ENCODE measurements around the gene RNASEH2B.

Gene RNASEH2B, protein sequence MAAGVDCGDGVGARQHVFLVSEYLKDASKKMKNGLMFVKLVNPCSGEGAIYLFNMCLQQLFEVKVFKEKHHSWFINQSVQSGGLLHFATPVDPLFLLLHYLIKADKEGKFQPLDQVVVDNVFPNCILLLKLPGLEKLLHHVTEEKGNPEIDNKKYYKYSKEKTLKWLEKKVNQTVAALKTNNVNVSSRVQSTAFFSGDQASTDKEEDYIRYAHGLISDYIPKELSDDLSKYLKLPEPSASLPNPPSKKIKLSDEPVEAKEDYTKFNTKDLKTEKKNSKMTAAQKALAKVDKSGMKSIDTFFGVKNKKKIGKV

DNA sequence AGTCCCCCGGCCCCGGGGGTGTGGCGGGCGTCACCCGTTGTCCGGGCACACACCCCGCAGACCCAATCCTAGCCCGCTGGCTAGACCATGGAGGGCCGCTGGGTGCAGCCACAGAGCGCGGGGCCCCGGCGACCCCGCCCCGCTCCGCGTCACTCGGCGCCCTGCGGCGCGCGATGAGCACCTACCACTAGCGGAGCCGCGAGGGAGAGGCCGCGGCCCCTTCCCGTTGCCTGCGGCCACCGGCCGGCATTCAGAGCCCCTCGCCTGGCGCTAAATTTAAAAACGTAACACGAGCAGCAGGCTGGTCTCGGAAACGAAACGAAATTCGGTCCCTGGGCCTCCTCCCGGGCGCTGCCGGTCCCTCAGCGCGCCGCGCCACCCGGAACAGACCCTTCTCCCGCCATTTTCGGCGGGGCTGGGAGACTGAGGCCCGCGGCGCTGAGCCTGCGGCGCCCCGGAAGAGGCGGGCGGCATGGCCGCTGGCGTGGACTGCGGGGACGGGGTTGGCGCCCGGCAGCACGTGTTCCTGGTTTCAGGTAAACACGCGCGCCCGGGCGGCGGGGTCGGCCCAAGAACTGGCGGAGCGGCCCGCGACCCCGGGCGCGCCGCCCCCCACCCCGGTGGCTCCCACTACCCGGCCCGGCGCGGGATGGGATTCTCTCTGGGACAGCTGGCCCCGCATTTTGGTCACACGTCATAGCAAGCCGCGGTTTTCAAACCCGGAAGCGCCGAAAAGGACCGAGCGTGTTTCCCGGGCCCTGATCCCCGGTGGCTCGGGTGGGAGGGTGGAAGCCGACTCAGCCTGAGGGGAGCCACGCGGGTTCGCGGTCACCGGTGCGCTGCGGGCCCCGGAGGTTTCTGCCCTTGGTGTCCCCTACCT lies at the start of gene RNASEH2B:
Gene RNASEH2B, plus strand, starts transcription at position 187 of the 880 bp plus-strand sequence. Its CDS starts 286 bp downstream, at position 473.
- DNase-seq: peak in 51 of 56 donors; percentile 9 to 81 (median 57)

DNA sequence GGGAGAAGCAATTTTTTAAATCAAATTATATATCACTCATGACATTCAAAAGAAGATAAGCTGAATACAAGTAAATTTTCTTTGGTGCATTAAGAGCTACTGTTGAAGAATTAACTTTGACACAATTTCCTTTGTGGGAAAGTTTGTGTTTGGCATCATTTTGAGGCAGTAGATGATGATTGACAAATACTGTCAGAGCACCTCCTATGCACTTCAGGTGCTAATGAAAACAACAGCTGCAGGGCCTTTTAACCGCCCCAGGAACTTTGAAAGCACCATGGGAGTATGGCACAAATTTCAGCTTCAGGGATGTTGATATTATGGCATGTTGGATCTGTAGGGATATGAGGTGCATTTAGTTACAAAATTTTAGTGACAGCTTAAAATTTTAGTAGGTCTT lies 45.1 kb upstream of the RNASEH2B start:
- no peak for DNase-seq

GRCh38 chr13:50866817-50867636 lies 42.6 kb upstream of the RNASEH2B start:
- DNase-seq: no peak

GRCh38 chr13:50867637-50867945 lies 42.0 kb upstream of the RNASEH2B start:
- DNase-seq: no peak

- no peak for DNase-seq
Observed at GRCh38 chr13:50871405-50871804, 38.2 kb upstream of the RNASEH2B start.

DNA sequence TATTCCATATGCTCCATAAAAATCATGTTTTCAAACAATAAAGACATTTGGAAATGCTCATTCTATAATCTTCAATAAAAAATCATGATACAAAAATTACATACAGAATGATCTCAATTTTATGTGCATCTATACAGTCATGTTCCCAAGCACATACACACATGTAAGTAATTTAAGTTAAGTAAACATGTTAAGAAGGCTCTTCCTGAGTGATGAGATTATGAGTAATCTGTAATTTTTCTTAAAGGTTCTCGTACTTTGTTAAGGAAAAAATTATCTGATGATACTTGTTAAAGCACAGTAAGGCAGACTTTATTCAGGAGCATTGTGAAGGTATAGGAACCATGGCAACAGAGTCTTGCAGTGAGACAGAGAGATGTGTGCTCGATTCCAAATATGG lies 36.1 kb upstream of the RNASEH2B start:
- no peak for DNase-seq

DNA sequence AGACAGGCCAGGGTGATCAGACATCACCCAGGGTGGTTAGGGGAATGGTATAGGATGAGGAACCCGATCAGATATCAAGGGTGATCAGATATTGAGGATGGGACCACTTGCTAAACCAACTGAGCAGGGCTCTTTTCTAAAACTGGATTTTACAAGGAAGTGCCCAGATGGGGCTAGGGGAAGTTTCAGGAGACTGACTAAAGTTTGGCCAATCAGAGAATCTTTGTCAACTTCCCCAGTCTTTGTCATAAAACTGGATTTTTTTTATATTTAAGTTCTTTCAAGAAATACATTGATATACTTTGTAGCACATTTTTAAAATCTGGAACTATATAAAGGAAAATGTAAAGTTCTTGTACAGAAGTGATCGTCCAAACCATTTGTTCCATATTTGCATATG lies 35.6 kb upstream of the RNASEH2B start:
- DNase-seq: no peak

- no peak for DNase-seq
Observed at GRCh38 chr13:50882816-50883435, 26.7 kb upstream of the RNASEH2B start.

DNA sequence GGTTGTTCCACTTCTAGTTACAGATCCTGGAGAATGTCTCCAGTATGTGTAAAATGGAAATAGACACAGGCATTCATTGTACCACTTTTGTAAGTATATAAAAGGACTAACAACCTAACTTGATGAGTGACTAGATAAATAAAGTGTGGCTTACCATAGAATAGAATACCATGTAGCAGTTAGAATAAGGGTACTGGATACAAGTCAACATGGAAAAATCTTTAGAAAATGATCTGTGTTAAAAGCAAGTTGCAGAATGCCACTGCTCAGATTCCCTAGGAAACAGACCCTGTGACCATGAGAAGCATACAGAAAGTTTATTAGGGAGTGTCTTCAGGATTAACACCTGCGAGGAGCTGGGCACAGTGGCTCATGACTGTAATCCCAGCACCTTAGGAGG lies 25.9 kb upstream of the RNASEH2B start:
- no peak for DNase-seq

DNA sequence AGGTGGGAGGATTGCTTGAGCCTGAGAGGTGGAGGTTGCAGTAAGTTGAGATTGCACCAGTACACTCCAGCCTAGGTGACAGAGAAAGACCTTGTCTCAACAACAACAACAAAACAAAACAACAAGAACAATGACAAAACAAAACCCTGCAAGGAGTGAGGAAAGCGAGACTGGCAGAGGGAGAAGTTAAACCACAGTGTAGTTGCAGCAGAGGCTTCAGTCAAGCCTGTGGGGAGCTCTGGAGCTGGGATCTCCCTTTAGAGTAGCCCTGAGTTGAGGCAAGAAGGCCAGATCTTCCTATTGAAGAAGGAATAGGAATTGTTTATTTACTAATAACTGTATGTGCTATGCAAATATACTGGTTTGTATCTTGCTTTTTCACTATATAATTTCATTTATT lies 25.3 kb upstream of the RNASEH2B start:
- no peak for DNase-seq

GRCh38 chr13:50887151-50887550 lies 22.4 kb upstream of the RNASEH2B start:
- no peak for DNase-seq

DNA sequence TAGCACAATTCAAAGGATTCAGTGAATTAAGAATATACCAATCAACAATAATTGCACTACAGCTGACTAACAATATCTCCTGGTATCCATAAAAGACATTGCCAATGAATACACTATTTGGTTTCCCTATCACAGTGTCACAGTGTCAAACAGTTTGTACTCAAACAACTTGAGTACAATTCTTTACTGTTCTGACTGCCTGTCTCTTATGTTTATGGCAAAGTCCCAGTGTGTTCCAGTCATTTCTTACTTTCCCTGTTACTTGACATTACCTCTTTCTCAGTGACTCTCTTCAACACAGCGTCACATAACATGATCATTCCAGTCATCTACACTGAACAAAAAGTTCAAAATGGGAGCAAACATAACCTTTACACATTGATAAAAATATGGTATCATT lies 21.2 kb upstream of the RNASEH2B start:
- no peak for DNase-seq

- DNase-seq: no peak
Observed at GRCh38 chr13:50889317-50889716, 20.3 kb upstream of the RNASEH2B start.

DNA sequence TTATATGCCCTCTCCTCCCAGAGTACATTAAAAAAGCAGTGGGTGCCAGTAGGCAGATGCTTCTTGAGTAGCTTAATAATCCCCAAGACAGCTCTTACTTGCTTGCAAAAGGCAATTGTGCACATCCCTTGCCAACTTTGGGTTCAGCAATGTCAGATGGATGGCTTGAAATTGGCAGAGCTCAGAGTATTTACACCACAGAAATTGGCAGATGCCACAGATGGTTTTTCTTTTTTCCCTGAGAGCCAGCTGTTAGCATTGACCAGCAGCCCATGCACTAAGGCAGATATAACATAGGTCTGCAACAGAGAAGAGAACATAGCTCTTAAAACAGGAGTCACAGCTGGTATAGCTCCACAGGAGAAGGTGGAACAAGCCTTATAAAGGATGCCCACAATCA lies 18.4 kb upstream of the RNASEH2B start:
- no peak for DNase-seq

DNA sequence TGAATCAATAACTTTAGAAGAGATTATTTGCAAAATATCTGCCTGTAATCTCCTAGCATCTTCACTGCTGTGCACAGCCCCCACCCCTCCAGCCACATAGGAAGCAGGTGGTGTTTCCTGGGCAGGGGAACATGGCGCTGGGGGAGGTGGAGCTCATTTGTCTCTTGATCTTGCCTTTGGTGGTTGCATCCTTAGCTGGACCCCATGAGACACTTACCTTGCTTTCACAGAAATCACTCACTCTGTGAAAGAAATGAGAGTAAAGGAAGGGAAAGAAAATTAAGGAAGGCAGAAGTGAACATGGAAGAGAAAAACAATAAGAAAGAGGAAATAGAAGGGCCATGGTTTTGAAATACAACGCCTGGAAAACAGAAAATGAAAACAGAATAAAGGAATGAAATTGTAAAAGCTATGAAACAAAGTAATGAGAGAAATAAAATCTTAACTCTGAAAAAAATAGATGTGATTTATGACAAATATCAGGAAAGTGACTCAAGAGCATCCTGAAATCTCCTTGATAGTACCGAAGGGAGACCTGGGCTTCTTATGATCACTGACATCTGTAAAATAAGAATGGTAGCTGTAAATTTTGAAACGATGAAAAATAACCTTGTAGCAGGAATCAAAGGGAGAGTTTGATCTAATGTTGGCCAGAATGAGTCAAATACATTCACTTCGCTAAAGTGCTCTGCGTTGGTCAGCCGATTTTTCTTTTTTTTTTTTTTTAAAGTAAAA lies 17.2 kb upstream of the RNASEH2B start:
- DNase-seq: no peak

DNA sequence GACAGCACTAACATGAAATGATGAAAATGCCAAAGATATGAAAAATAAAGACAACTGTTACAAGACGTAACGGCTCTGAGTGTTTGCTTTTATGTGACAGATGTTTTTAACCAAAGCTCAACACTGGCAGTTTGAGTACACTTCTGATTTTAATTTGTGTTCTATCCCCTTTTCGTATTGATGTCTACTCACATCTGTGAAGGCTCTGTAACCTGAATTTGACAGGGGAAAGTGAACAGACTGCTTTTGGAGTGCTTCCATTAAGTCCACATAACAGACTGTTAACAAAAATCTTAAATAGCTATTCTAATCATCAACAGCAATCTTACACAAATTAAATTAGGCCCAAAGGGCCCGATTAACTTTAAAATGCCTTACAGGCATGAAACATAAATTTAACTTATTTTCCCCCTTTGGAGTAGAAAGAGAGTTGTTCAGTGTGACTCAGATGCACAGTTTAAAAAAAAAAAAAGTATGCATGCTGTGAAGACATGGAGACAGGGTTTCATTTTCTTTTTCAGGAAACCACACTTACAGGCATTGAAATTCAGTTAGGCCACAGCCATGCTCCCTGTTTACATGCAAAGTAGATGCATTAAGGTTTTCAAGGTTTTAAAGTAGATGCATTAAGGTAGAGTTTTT lies 16.3 kb upstream of the RNASEH2B start:
- DNase-seq: no peak

GRCh38 chr13:50894012-50894411 lies 15.6 kb upstream of the RNASEH2B start:
- no peak for DNase-seq

GRCh38 chr13:50894504-50894903 lies 15.1 kb upstream of the RNASEH2B start:
- no peak for DNase-seq

GRCh38 chr13:50898338-50898737 lies 11.3 kb upstream of the RNASEH2B start:
- no peak for DNase-seq

DNA sequence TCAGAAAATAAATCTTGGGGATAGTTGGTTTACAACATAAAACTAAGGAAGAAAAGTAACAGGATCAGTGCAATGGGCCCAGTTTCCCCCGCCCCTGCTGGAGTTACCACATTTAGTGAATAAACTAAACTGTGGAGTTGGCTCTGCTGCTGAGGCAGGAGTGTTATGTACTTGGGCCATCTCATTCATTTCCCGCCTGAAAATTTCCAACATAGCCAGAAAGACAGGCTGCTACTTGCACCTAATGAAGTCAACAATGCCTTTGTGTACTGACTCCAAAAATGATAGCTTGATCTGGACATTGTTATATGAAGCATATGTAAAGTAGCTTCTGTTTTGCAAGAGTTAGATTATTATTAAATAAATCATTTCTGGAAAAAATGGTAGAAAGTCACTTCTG lies 7.9 kb upstream of the RNASEH2B start:
- DNase-seq: no peak

Measured in nucleus accumbens (tissue), 56 donors.